ENCODE results near the gene IL12RB2. TPM values are rescaled to one million over a fixed set of nuclear protein-coding genes. Genes with fewer than 3 reads are reported as not detected.

The IL12RB2 gene
- total RNA-seq, 1 experiment from 2014 or later, result 0.22 TPM

DNA sequence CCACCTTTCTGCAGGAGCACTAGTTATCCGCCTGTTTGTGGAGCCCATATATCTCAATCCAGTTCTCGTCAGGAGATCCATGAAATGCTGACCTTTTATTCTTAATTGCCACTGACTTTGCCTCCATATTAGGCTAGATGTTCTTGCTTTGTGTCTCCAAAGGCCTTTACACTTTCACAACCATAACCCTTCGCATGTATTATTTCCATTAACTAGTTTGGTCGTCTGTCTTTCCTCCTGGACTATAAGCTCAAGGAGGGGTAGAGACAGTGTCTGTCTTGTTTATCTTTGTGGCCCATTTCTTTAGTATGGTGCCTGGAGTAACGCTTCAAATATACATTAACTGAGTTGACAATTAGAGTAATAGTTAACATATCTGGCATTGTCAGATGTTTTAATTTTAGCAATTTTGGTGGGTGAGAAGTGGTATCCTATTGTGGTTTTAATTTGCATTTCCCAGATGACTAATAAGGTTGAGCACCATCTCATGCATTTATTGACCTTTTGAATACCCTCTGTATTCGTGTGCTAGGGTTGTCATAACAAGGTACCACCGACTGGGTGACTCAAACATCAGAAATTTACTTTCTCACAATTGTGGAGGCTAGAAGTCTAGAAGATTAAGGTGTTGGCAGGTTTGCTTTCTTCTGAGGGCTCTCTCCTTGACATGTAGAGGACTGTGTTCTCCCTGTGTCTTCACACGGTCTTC is 21.7 kb upstream of the IL12RB2 start:
- Histone ChIP-seq H3K9me3 (ENCODE audit: control insufficient read depth in 1 of 2, insufficient read depth in 1 of 2, low read depth in 1 of 2, low read length in 2 of 2) (no peaks in the 10 kb centered on the region), H2AFZ (ENCODE audit: low read depth, low read length, poor library complexity, severe bottlenecking) (no peak overlapping the region), H3K79me2 (ENCODE audit: insufficient read depth, low read length) (no peaks in the 10 kb centered on the region), H3K4me3 (replicated peaks in 1 of 2; ENCODE audit: low read depth in 1 of 2, low read length in 2 of 2) (no peak overlapping the region), H3K27ac (ENCODE audit: low read depth, low read length) (no peak overlapping the region), H3K4me2 (ENCODE audit: low read length) (no peak overlapping the region), H3K36me3 (ENCODE audit: control insufficient read depth in 1 of 2, insufficient read depth in 2 of 2, low read length in 2 of 2) (no peaks in the 10 kb centered on the region), H4K20me1 (ENCODE audit: insufficient read depth) (no peaks in the 10 kb centered on the region), H3K27me3 (ENCODE audit: insufficient read depth, low read length) (no peaks in the 10 kb centered on the region), H3K4me1 (ENCODE audit: control insufficient read depth in 1 of 2, insufficient read depth in 2 of 2, low read length in 2 of 2) (peaks cover 0 to 6% of the 10 kb centered on the region in 2 experiments; a peak in 2 of 4 replicates), H3K9ac (ENCODE audit: low read length) (no peak overlapping the region), H3K9me2 (ENCODE audit: insufficient read depth) (no peaks in the 10 kb centered on the region)
- no TSS peak for BruUV-seq (replicated peaks)
- CTCF ChIA-PET, result no interaction called here
- intact Hi-C loops (cut with micrococcal nuclease), result no loop called here
- POLR2A ChIA-PET, result no interaction called here
- DNase-seq (ENCODE audit: low read depth, low spot score) (no peak), ATAC-seq (no peak)
- no peak for TF ChIP-seq YY1 (IDR thresholded peaks at IDR 0.05; ENCODE audit: extremely low read depth, insufficient replicate concordance, low read depth, low read length)
- TF ChIP-seq CEBPB (IDR thresholded peaks at IDR 0.05; ENCODE audit: low read depth), result no peak
- RAD21 ChIA-PET (ENCODE audit: low non-redundant PET in 1 of 2, low total read pairs in 2 of 2, uncharacterized antibody in 2 of 2, unreplicated experiment in 2 of 2), result no interaction called here

GRCh38 chr1:67290236-67290635 is 17.4 kb upstream of the IL12RB2 start:
- Histone ChIP-seq H3K79me2 (ENCODE audit: insufficient read depth, low read length) (no peaks in the 10 kb centered on the region), H3K4me3 (replicated peaks in 1 of 2; ENCODE audit: low read depth in 1 of 2, low read length in 2 of 2) (no peak overlapping the region), H3K4me1 (ENCODE audit: control insufficient read depth in 1 of 2, insufficient read depth in 2 of 2, low read length in 2 of 2) (peaks cover 0 to 6% of the 10 kb centered on the region in 2 experiments; a peak in 2 of 4 replicates), H3K27me3 (ENCODE audit: insufficient read depth, low read length) (no peaks in the 10 kb centered on the region), H3K9me3 (ENCODE audit: control insufficient read depth in 1 of 2, insufficient read depth in 1 of 2, low read depth in 1 of 2, low read length in 2 of 2) (no peaks in the 10 kb centered on the region), H3K27ac (ENCODE audit: low read depth, low read length) (no peak overlapping the region), H3K4me2 (ENCODE audit: low read length) (no peak overlapping the region), H3K9ac (ENCODE audit: low read length) (no peak overlapping the region), H3K36me3 (ENCODE audit: control insufficient read depth in 1 of 2, insufficient read depth in 2 of 2, low read length in 2 of 2) (no peaks in the 10 kb centered on the region), H4K20me1 (ENCODE audit: insufficient read depth) (no peaks in the 10 kb centered on the region), H2AFZ (ENCODE audit: low read depth, low read length, poor library complexity, severe bottlenecking) (no peak overlapping the region), H3K9me2 (ENCODE audit: insufficient read depth) (no peaks in the 10 kb centered on the region)
- POLR2A ChIA-PET, result no interaction called here
- TF ChIP-seq EZH2phosphoT487 (IDR thresholded peaks at IDR 0.05; ENCODE audit: borderline replicate concordance), result no peak
- no peak for TF ChIP-seq EZH2 (IDR thresholded peaks at IDR 0.05)
- TF ChIP-seq FOSL1 (IDR thresholded peaks at IDR 0.05; ENCODE audit: low read depth), result no peak
- no peak for TF ChIP-seq ELF1 (IDR thresholded peaks at IDR 0.05; ENCODE audit: borderline replicate concordance, low read depth)
- TF ChIP-seq POLR2A (IDR thresholded peaks at IDR 0.05; ENCODE audit: borderline replicate concordance, extremely low read depth, insufficient read depth, insufficient read length), result no peak
- TF ChIP-seq MAX (IDR thresholded peaks at IDR 0.05), result no peak
- TF ChIP-seq SIN3A (IDR thresholded peaks at IDR 0.05; ENCODE audit: low read depth), result no peak
- intact Hi-C loops (cut with micrococcal nuclease), result no loop called here
- CTCF ChIA-PET, result no interaction called here
- RAD21 ChIA-PET (ENCODE audit: low non-redundant PET in 1 of 2, low total read pairs in 2 of 2, uncharacterized antibody in 2 of 2, unreplicated experiment in 2 of 2), result no interaction called here
- DNase-seq (ENCODE audit: low read depth, low spot score), result no peak
- no peak for ATAC-seq
- no TSS peak for BruUV-seq (replicated peaks)
